Measurements from ENCODE around the gene FABP7. TPM values are rescaled to one million over a fixed set of nuclear protein-coding genes. Genes with fewer than 3 reads are reported as not detected.

The FABP7 gene
- total RNA-seq, 1 donor from 2014 or later, result not detected

DNA sequence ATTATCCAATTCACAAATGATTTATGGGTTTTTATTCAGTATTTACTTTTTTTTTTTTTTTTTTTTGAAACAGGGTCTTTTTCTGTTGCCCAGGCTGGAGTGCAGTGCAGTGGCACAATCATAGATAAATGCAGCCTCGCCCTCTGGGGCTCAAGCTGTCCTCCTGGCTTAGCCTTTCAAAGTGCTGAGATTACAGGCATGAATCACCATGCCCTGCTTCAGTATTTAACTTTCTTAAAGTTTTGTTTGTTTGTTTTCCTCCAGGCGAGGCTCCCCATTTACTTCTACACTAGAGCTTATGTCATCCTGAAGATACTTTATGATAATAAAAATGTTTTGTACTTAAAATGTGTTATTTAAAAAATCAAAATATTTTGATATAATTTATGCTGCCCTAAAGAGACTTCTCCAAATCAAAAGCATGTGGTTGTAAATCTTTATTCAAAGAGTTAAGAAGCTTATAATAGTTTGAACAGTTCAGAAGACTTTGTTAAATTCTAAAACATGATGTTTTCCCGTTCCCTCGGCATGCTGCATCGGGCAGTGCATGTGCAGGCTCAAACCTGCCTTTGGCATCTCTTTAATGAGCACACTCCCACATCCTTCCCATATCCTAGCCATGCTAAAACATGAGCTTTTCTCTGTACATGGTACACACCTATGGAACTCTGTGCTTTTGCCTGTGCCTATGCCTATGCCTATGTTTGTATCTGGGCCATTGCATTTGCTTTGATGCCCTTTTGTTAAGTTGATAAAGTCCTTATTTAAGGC lies 20.6 kb downstream of the FABP7 start:
- TF ChIP-seq, protein P1, sequence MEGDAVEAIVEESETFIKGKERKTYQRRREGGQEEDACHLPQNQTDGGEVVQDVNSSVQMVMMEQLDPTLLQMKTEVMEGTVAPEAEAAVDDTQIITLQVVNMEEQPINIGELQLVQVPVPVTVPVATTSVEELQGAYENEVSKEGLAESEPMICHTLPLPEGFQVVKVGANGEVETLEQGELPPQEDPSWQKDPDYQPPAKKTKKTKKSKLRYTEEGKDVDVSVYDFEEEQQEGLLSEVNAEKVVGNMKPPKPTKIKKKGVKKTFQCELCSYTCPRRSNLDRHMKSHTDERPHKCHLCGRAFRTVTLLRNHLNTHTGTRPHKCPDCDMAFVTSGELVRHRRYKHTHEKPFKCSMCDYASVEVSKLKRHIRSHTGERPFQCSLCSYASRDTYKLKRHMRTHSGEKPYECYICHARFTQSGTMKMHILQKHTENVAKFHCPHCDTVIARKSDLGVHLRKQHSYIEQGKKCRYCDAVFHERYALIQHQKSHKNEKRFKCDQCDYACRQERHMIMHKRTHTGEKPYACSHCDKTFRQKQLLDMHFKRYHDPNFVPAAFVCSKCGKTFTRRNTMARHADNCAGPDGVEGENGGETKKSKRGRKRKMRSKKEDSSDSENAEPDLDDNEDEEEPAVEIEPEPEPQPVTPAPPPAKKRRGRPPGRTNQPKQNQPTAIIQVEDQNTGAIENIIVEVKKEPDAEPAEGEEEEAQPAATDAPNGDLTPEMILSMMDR (IDR thresholded peaks at IDR 0.05), result no peak
- Mint-ChIP-seq H3K36me3 (ENCODE audit: unreplicated experiment) (peaks cover 18% of the 10 kb centered on the region), H3K9me3 (ENCODE audit: unreplicated experiment) (no peaks in the 10 kb centered on the region), H3K27ac (ENCODE audit: unreplicated experiment) (no peak overlapping the region), H3K27me3 (ENCODE audit: unreplicated experiment) (no peaks in the 10 kb centered on the region), H3K4me1 (ENCODE audit: unreplicated experiment) (no peaks in the 10 kb centered on the region), H3K4me3 (ENCODE audit: unreplicated experiment) (no peak overlapping the region)
- no peak for DNase-seq (ENCODE audit: extremely low spot score, unreplicated experiment)

DNA sequence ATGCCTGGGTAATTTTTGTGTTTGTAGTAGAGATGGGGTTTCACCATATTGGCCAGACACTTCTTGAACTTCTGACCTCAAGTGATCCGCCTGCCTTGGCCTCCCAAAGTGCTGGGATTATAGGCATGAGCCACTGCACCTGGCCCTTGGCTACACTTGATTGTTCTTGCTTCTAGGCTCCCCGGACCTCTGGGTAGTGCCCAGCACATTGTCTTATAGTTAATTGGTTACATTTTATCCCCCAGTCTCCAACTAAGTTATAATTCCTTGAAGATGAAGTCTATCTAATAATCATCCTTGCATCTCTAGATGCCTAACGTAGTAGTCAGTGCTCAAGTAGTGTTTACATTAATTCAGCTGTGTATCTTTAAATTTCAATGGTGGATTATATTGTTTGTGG lies 21.4 kb downstream of the FABP7 start:
- Mint-ChIP-seq H3K9me3 (ENCODE audit: unreplicated experiment) (no peaks in the 10 kb centered on the region), H3K36me3 (ENCODE audit: unreplicated experiment) (peaks cover 18% of the 10 kb centered on the region), H3K4me3 (ENCODE audit: unreplicated experiment) (no peak overlapping the region), H3K27ac (ENCODE audit: unreplicated experiment) (no peak overlapping the region), H3K4me1 (ENCODE audit: unreplicated experiment) (no peaks in the 10 kb centered on the region), H3K27me3 (ENCODE audit: unreplicated experiment) (no peaks in the 10 kb centered on the region)
- DNase-seq (ENCODE audit: extremely low spot score, unreplicated experiment), result no peak
- TF ChIP-seq, protein P1 (IDR thresholded peaks at IDR 0.05), result no peak

DNA sequence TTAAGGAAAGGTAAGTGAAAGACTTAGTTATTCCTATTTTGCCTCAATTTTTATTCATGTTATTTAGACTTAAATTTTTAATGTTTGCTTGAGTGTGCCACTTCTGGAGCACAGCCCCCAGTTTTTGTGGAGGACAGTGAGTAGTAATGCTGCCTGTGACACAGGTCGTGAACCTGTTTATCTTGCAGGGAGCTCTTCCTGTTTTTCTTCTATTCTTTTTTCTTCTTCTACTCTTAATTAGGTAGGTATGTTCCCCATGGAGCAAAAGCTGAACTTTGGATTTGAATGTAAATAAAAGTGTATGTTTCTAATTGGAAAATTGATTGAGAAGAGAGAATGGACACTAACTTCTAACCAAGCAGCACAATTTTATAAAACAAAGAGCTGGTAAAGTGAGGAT lies 21.9 kb downstream of the FABP7 start:
- H3K27ac Mint-ChIP-seq (ENCODE audit: unreplicated experiment), result no peak overlapping the region
- no peak overlapping the region for H3K4me3 Mint-ChIP-seq (ENCODE audit: unreplicated experiment)
- no peaks in the 10 kb centered on the region for H3K4me1 Mint-ChIP-seq (ENCODE audit: unreplicated experiment)
- no peaks in the 10 kb centered on the region for H3K27me3 Mint-ChIP-seq (ENCODE audit: unreplicated experiment)
- TF ChIP-seq, protein P1 (IDR thresholded peaks at IDR 0.05), result no peak
- no peak for DNase-seq (ENCODE audit: extremely low spot score, unreplicated experiment)
- peaks cover 20% of the 10 kb centered on the region for H3K36me3 Mint-ChIP-seq (ENCODE audit: unreplicated experiment)
- H3K9me3 Mint-ChIP-seq (ENCODE audit: unreplicated experiment), result no peaks in the 10 kb centered on the region

DNA sequence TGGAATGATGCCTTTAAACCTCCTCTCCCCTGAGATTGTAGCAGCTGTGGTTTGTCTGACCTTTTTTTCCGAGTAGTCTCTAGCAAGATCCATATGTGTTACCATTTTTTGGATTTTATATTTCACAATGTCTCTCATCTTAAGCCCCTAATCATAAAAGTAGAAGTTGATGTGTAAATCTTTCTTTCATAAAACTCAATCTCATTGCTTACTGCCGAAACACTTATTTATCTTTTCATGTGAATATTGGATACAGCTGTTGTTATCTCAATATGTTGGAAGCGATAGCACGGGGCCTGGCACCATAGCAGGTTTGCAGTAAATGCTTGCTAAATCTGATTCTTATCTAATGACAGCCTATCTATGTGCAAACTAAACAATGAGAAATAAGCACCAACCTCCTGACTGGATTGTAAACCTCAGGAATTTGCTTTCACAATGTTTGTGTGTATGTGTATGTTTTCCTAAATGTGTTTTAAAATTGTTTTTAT lies 23.7 kb downstream of the FABP7 start:
- Mint-ChIP-seq H3K36me3 (ENCODE audit: unreplicated experiment) (peaks cover 13% of the 10 kb centered on the region), H3K27ac (ENCODE audit: unreplicated experiment) (no peak overlapping the region), H3K4me3 (ENCODE audit: unreplicated experiment) (no peak overlapping the region), H3K9me3 (ENCODE audit: unreplicated experiment) (no peaks in the 10 kb centered on the region), H3K4me1 (ENCODE audit: unreplicated experiment) (no peaks in the 10 kb centered on the region), H3K27me3 (ENCODE audit: unreplicated experiment) (no peaks in the 10 kb centered on the region)
- no peak for DNase-seq (ENCODE audit: extremely low spot score, unreplicated experiment)
- TF ChIP-seq, protein P1 (IDR thresholded peaks at IDR 0.05), result no peak

DNA sequence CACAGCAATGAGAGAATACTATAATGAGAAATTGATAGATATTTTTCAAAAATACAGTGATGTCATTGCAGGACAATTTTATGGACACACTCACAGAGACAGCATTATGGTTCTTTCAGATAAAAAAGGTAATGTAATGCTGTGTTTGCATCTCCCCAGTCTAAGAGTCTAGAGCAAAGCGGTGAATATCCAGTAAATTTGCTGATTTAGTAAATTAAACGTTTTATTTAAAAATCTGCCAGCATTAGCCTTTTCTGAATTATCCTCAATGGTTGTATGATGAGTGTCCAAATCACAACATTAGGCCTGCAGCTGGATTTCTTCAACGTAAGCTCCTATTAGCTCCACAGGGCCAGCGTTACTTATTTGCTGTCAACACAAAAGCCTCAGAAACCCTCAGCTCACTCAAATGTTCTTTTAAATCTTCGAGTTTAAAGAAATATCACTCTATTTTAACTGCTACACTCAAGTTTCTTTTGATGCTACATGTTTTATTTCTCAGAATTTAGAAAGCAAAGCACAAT lies 25.5 kb downstream of the FABP7 start:
- Mint-ChIP-seq H3K4me3 (ENCODE audit: unreplicated experiment) (no peak overlapping the region), H3K9me3 (ENCODE audit: unreplicated experiment) (no peaks in the 10 kb centered on the region), H3K36me3 (ENCODE audit: unreplicated experiment) (peaks cover 18% of the 10 kb centered on the region), H3K27ac (ENCODE audit: unreplicated experiment) (no peak overlapping the region), H3K4me1 (ENCODE audit: unreplicated experiment) (no peaks in the 10 kb centered on the region), H3K27me3 (ENCODE audit: unreplicated experiment) (no peaks in the 10 kb centered on the region)
- TF ChIP-seq, protein P1 (IDR thresholded peaks at IDR 0.05), result no peak
- DNase-seq (ENCODE audit: extremely low spot score, unreplicated experiment), result no peak

All from osteocyte (in vitro differentiated cells).